ENCODE data around the gene S100A12. TPM values are rescaled to one million over a fixed set of nuclear protein-coding genes. Genes with fewer than 3 reads are reported as not detected.

The S100A12 gene
- total RNA-seq, 1 donor from 2014 or later = not detected

DNA sequence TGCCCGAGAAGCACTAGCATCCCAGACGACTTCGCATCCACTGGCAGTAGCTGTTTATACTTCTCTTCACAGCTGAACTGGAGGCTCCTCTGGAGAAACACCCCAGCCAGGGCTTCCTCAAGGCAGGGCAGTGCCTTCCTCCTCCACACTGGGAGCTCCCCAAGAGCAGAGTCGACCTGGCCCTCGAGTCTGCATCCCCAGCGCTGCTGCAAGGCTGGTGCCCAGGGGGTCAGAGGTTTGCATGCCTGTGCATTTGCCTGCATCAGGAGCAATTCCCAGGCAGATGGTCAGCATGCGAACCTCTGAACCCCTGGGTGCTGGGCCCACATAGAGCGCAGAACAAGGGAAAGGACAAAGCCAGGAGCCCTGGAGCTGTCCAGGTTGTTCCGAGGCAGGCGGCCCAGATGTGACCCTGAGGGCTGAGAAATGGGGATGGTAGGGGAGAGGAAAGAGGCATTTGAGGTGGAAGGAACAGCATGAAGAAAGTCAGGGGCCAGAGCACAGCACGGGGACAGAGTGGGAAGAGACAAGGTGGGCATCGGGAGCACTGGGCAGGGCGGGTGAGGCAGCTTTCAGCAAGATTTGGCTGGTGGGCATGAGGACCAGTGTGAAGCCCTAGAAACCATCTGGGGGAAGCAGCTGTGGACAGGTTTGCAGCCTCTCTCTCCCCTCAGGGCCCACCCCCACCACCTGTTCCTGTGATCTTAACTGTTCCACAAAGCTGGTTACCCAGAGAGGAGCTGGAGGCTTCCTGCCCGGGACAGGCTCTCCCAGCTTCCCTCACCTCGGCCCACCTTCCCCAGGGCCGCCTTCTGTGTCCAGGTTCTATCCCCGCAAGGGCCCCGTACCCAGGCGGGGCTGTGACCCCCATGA, 21.9 kb upstream of the S100A12 start:
- intact Hi-C loops (cut with micrococcal nuclease) = no loop called here

GRCh38 chr1:153396461-153396860, 21.0 kb upstream of the S100A12 start:
- intact Hi-C loops (cut with micrococcal nuclease) = no loop called here

GRCh38 chr1:153395776-153396175, 20.4 kb upstream of the S100A12 start:
- intact Hi-C loops (cut with micrococcal nuclease) = no loop called here

- intact Hi-C loops (cut with micrococcal nuclease) = no loop called here
These were observed 19.8 kb upstream of the S100A12 start for GRCh38 chr1:153395136-153395685.

DNA sequence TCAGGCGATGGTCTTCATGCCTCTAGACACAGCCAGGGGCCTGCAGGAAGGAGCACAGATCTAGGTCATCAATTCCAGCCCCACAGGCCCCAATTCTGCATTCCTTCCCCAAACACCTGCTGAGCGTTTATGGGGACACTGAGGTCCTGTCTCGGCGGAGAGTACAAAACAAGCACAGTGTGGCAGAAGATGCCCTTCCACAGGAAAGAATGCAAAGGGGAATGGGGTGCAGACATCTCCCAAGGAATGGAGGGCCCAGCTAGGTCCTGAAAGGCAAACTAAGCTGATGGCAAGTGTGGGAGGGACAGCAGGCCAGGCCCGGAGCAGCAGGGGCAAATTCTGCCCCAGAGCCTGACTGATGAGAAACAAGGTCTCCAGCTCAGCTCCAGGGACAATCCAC, 19.0 kb upstream of the S100A12 start:
- intact Hi-C loops (cut with micrococcal nuclease) = no loop called here

DNA sequence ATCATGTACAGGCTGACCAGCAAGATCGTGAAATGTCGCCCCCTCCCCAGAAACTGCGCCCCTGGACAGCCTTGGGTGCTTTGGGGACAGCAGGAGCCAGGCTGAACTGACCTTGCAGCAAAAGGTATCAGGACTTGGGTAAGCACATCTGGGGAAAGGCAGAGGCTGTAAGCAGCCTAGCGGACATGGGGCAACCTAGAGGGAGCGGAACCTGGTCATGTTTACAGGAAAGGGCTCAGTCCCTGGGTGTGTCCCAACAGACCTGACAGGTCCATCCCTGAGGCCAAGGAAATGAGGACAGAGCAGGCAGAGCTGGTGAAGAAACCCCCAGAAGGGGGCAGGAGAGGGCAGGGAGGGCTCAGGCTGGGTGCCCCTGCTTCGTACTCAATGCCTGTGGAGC, 18.5 kb upstream of the S100A12 start:
- intact Hi-C loops (cut with micrococcal nuclease) = no loop called here

- intact Hi-C loops (cut with micrococcal nuclease) = no loop called here
These were observed 17.4 kb upstream of the S100A12 start for GRCh38 chr1:153392822-153393221.

- intact Hi-C loops (cut with micrococcal nuclease) = no loop called here
These were observed 16.8 kb upstream of the S100A12 start for GRCh38 chr1:153392258-153392657.

GRCh38 chr1:153390938-153391710, 15.7 kb upstream of the S100A12 start, which contains the start of gene S100A8:
Gene S100A8, minus strand, starts transcription at chr1:153391073. Its CDS starts 538 bp downstream, at chr1:153390535.
- intact Hi-C loops (cut with micrococcal nuclease) = no loop called here

DNA sequence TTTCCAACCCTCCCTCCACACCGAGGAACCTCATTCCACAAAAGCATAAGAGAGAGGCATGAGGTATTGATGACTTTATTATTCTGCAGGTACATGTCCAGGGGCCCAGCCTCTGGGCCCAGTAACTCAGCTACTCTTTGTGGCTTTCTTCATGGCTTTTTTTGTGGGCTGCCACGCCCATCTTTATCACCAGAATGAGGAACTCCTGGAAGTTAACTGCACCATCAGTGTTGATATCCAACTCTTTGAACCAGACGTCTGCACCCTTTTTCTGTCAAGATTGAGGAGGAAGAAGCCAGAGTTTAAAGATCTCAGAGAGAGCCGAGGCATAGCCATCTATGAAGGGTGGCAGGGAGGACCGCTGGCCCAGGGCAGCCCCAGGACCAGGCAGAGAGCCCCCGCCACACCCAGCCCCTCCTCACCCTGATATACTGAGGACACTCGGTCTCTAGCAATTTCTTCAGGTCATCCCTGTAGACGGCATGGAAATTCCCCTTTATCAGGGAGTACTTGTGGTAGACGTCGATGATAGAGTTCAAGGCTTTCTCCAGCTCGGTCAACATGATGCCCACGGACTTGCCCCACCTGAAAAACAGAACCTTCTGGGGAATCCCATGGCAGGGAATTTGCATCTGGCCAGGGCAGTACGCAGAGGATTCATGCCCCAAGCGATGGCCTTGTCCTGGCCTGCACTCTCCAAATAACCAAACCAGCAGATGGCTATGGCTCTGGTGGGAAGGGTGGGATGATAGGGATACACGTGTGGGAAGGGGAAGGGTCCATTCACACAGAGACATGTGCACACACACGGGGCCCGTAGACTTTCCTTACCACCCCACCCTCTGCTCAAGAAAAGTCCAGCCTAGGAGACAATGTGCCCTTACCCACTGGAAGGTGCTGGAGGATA, 14.8 kb upstream of the S100A12 start:
- intact Hi-C loops (cut with micrococcal nuclease) = no loop called here

GRCh38 chr1:153389401-153389800, 14.0 kb upstream of the S100A12 start:
- intact Hi-C loops (cut with micrococcal nuclease) = no loop called here

DNA sequence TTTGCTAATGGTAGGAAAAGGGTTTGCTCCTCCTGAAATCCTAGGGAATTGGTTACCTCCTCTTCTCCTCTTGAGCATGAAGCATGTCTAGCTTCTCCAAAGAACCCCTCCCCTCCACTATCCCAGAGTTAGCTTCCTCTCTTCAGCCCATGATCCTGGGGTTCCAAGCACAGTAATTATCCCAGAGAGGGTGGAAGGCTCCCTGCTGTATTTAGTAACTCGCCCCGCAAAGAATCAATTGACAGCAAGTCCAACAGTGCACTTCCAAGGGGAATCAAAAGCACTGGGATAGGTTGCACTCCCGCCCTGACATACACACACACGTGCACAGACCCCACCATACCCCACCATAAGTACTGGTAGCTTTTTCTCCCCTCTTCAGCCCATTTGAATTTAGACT, 12.4 kb upstream of the S100A12 start:
- intact Hi-C loops (cut with micrococcal nuclease) = no loop called here

DNA sequence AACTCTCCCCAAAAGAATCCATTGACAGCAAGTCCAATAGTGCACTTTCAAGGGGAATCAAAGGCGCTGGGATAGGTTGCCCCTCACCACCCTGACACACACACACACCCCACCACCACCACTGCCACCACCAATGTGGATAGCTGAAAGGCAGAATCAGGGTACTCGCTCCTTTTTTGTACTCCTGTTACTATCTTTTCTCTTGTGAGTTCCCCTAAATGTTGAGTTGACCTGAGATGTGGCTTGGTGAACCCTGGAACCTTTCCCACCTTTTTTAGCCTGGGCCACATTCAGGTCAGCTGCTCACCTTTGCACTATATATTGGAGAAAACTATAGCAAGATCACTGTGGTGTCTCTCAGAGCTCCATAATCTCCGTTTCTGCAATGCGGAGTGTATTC, 11.6 kb upstream of the S100A12 start:
- intact Hi-C loops (cut with micrococcal nuclease) = no loop called here

GRCh38 chr1:153386500-153386901, 11.1 kb upstream of the S100A12 start:
- intact Hi-C loops (cut with micrococcal nuclease) = no loop called here

GRCh38 chr1:153384958-153385580, 9.6 kb upstream of the S100A12 start:
- intact Hi-C loops (cut with micrococcal nuclease) = no loop called here

- intact Hi-C loops (cut with micrococcal nuclease) = no loop called here
These were observed 5.3 kb upstream of the S100A12 start for GRCh38 chr1:153380711-153381110.

DNA sequence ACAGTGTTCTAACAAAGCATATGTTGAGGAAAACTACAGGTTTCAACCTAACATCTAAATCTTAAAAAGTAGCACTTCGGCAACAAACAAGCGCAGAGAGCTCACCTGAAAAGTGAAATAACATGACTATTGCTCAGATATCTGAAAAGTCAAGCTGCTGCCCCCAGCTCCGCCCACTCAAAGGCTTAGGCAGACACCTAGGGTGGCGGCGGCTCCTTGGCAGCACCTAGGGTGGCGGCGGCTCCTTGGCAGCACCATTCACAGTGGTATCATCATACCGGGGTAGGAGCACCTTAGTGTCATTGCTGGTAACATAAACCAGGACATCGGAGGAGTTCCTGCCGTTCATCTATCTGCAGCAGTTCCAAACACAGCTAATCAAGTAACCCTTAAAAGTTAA, 4.2 kb upstream of the S100A12 start:
- intact Hi-C loops (cut with micrococcal nuclease) = no loop called here

GRCh38 chr1:153374071-153374470, 1.4 kb downstream of the S100A12 start:
- intact Hi-C loops (cut with micrococcal nuclease) = no loop called here

DNA sequence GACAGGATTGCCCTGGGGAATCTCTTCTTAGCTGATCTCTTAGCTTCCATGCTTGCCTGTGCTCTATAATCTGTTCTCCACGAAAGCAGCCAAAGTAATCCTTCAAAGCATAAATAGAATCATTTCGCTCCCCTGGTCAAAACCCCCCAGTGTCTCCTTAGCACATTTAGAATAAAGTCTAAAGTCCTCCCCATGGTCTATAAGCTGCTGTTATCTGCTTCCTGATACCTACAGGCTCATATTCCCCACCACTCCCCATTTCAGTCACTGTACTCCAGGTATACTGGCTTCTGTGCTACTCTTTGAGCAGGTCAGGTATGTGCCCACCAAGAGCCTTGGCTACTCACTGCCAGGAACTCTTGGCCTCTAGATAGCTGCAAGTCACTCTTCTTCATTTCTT, 2.9 kb downstream of the S100A12 start:
- intact Hi-C loops (cut with micrococcal nuclease) = no loop called here

GRCh38 chr1:153371231-153371630, 4.2 kb downstream of the S100A12 start:
- intact Hi-C loops (cut with micrococcal nuclease) = no loop called here

- intact Hi-C loops (cut with micrococcal nuclease) = no loop called here
These were observed 5.3 kb downstream of the S100A12 start for GRCh38 chr1:153370146-153370545.
